Measurements from ENCODE around the gene EPB41L4A.

The EPB41L4A gene

DNA sequence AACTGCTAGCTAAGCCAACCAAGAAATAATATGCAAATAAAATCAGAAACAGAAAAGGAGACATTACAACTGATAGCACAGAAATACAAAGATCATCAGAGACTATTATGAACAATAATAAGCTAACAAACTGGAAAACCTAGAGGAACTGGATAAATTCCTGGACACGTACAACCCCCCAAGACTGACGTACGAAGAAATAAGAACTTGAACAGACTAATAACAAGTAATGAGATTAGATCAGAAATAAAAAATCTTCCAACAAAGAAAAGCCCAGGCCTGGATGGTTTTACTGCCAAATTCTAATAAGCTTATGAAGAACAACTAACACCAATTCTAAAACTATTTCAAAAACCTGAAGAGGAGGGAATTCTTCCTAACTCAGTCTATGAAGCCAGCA lies 67.9 kb downstream of the EPB41L4A start:
- no peak for DNase-seq

DNA sequence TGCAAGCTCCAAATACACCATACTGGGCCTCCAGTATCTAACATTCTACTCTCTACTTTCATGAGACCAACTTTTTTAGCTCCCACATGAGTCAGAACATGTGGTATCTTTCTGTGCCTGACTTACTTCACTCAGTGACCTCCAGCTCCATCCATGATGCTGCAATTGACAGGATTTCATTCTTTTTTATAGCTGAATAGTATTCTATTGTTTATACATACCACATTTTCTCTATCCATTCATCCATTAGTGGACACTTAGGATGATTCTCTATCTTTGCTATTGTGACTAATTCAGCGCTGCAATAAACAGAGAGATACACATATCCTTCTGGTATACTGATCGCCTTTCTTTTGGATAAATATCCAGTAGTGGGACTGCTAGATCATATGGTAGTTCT lies 68.5 kb downstream of the EPB41L4A start:
- DNase-seq: no peak

DNA sequence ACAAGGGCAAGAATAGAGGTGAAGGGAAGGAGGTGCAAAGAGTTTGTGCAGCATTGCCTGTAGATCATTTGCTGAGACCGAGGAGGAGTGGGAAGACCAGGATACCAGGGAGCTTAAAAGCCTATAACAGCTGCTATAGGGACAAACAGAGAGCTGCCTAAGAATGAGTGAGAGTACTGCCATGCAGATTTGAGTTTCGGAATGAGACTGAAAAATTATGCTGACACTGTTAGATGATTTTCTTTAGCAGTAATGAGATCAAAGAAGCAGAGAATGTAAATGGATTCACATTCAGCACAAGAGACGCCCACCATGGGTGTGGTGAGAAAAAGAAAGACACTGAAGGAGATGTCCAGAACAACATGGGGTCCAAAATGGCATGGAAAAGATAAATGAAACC lies 69.7 kb downstream of the EPB41L4A start:
- DNase-seq: no peak

DNA sequence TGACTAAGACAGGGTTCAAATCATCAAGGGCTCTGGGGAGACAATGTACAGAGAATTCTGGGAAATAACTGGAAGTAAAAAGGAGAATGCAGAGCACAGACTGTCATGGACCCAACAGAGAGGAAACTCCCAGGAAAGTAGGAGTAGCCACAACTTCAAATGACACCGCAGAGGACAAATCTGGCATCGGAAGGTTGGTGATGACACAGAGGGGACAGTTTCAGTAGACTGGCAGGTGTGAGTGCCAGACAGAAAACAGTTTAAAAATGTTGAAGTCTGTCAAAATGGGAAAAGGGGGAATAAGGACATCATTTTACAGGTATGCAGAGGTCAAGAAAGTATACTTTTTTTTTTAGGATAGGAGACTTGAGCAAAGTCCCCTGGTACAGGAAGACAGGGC lies 70.2 kb downstream of the EPB41L4A start:
- DNase-seq: no peak

DNA sequence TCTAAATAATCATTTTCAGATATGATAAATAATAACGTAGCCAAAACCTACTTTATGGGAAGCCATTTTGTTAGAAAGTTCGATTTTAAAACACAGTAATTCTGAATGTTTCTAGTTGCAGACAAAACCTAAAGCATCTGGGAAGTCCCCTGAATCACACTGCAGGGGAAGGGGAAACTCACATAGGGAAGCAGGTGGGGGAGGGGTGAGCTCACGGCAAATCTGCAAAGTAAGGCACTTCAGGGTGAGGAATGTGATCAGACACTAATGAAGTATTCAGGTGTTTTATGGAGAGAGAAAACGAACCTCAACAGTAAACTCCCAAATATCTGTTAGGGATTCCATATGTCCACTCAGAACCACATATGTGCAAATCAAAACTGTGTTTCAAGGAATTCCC lies 70.7 kb downstream of the EPB41L4A start:
- no peak for DNase-seq

DNA sequence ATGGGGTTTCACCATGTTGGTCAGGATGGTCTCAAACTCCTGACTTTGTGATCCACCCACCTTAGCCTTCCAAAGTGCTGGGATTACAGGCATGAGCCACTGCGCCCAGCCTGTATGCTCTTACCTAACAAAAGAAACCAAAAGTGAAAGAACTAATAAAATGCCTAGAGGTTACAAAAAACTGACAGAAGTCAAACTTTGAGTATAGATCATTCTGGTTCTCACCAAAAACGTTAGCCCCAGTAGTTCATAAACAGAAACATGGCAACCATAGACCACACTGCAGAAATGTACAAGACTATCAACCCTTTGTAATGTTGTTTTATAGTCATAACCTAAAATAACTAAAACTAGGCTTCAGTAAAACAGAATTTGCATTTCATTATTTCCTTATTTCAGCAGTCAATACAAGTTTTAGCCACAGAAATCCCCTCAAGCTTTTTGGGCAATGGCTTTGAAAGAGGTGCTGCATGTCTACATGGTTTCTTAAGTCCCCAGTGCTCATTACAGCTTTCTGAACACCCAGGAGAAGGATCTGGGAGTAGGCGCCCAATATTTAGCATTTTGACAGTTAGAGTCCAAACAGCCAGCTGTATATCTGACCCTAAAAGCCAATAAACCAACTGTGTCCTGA lies 72.5 kb downstream of the EPB41L4A start:
- DNase-seq: no peak

DNA sequence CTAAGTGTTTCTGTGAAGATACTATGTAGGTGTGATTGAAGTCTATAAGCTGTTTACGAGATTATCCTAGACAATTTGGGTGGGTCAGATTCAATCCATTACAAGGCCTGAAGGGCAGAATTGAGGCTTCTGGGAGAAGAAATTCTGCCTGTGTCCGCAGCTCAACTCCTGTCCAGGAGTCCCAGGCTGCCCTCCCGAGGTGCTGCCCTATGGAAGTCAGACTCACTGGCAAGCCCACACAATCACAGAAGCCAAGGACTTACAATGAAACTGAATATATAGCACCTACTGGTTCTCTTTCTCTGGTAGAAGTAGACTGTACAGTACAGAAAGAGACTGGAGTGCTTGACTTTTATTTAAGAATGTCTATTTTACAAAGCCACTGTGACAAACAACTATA lies 74.5 kb downstream of the EPB41L4A start:
- DNase-seq: no peak

DNA sequence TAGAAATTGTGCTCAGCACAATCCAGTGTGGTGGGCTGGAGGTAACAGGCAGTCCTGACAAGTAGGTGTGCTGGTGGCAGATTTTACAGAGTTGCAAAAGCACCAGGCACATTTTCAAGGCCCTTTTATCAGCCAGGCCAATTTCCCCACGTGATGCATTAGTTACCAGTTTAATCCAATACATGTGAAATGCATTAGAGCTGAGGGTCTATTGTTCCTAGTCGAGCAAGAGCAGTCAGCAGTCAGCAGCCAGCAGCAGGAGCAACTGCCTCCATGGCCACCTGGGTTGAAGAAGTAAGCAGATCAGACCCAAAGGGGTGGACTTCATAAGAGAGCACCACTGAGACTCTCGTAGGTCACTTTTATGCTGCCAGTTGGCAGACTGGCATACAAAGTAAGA lies 76.7 kb downstream of the EPB41L4A start:
- DNase-seq: no peak

DNA sequence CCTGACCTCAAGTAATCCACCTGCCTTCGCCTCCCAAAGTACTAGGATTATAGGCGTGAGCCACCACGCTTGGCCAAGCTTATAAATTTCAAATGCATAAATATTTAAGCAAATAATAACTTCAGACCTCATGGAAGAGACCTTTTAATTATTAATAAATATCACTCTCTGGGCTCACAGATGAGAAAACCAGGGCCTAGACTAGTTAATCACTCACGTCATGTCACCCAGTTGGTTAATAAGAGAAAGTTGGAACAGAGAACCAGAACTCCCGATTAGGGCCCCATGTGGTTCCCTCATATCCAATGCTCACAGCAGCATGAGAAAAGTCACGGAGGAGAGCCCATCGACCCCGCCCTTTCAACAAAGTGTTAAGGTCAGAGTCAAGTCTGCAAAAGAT lies 79.3 kb downstream of the EPB41L4A start:
- DNase-seq: no peak

DNA sequence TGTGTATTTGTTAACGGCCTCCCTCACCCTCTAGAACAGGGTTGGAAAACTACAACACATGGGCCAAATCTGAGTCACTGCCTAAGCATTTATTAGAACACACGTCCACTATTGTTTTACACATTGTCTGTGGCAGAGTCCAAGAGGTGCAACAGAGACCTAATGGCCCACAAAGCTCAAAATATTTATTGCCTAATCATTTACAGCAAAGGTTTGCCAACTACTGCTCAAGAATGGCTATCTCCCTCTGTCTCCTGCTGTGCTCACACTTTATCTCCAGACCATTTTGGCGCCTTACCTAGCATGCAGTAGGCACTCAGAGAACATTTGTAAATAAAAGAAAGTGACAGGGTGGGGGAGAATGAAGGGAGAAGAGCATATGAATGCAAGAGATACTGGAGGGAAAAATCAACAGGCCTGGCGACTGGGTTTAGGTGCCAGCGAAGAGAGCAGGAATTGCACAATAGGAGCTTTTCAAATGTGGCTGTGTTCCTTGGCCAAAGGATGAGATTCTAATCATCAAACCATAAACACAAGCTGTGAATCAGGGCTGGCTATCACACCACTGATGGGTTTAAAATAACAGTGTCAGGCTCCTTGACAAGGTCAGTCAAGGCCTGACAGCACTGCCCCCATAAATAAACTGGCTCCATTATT lies 80.3 kb downstream of the EPB41L4A start:
- DNase-seq: no peak

DNA sequence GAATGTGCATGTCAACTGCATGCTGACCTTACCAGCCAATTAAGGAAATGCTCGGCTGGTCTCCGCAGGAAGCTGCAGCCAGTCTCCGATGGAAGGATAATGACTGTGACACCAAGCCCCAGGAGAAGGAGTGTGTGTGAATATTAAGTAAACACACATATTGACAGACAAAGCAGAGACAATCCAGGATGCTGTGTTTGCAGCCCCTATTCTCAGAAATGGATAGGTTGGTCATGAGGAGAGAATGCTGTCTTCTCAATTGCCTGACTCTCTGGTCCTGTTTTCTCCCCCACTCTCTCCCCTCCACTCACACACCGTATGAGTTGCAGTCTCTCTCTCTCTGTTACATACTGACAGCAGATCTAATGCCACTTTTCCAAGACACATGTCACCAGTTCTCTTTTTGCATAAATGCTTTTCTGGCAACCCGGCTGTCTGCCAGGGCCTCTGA lies 85.7 kb downstream of the EPB41L4A start:
- no peak for DNase-seq

DNA sequence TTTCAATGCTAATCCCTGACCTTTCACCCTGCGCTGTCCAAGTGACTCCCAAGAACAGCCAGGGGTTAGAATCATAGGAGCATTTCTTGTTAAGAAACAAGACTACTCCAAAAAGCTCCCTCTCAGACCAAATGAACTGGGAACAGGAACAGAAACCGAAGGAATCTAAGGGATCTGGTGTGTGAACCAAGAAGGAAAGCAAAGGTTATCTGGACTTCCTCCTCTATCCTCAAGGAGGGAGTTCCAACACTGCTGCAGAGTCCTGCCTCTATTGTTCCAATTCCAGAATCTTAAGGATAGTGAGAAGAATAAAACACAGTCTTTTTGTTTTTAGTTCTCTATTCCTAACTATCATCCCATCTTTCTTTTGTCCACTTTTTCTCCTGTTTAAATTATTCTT lies 87.2 kb downstream of the EPB41L4A start:
- DNase-seq: no peak

DNA sequence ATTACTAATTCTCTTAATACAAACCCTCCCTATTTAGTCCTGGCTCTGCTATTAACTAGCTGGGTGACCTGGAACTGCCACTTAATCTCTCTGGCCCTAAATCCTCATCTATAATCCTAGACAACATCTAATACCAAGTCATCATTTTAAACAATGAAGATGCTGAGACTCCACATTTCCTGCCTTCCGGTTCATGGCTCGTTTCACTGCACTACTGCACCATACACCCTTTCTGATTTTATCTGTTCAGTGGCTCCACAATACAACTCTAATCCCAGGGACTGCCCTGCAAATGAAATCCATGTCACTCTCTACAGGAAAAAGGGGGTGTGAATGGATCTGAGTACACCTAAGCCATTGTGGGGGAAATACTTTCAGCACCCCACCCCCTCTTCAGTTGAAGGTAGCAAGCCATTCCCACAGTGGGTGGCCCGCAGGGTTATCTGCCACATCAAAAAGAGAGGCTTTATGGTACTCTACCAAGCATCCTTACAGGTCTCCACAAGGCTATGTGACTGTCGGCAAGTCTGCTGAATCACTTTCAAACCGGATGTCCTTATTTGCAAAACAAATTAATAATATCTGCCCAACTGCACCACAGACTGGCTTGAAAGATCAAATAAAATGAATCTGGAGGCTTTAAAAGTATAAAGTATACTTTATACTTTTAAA lies 89.5 kb downstream of the EPB41L4A start:
- DNase-seq: no peak

DNA sequence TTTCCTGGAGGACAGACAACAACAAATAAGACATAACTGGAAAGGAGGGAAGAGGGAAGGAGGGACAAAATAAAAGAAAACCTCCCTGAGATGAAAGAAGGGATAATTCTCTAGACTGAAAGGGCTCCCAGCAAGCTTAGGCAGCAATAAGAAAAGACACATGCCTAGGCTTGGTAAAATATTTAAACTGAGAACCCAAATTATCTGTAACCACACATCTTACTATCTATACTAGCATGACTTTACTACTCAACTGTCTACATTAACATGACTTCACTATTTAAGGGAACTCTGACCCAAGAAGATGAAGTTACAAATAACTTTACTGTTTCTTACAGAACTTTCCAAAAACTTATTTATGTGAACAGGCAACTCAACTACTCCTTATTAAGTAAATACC lies 95.9 kb downstream of the EPB41L4A start:
- DNase-seq: no peak

DNA sequence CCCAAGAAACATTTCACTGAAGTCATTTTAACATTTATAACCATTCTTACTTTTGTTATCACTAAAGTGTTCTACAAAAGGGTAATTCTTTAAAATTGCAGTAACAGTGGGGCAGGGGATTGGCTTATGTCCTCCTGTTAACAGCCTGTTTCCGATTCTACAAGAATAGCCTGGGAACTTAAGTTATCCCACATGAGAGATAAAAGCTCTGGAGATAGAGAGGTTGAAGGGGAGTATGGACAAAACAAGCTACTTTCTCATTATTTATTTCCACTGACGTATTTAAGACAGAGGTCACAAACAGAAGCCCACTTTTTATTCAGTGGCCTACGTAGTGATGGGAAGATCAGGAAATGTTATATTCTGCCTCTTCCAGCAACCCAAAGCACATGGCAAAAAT lies 98.7 kb downstream of the EPB41L4A start:
- DNase-seq: no peak

DNA sequence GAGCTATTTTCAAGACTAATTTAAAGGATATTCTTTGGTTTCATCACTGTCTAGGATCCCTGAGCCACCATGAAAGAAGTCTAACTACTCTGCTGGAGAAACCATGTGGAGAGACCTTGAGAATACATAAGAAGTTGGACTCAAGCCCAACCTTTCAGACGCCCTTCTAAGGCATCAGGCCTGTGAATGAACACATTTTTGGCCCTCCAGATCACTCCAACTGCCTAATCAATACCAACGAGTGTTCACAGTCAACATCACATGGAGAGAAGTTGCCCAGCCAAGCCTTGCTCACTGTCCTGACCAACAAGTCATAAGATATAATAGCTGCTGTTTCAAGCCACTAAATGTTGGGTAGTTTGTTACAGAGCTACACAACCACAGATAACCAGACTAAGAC lies 100.7 kb downstream of the EPB41L4A start:
- DNase-seq: no peak

DNA sequence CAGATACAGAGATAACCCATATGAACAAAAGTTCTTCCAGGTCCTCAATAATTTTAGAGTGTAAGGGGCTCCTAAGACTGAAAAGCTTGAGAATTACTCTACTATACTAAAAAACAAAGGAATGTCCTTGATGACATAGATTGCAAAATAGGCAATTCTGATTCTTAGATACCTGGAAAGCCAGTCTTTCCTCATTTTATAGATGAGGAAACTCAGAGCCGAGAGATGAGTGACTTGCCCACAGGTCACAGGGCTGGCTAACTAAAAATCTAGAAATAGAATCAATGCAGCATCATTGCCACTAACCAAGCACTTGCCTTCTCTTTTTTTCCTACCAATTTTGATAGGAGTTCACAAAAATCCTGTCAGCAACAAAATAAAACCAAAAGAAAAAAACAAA lies 101.2 kb downstream of the EPB41L4A start:
- DNase-seq: no peak

DNA sequence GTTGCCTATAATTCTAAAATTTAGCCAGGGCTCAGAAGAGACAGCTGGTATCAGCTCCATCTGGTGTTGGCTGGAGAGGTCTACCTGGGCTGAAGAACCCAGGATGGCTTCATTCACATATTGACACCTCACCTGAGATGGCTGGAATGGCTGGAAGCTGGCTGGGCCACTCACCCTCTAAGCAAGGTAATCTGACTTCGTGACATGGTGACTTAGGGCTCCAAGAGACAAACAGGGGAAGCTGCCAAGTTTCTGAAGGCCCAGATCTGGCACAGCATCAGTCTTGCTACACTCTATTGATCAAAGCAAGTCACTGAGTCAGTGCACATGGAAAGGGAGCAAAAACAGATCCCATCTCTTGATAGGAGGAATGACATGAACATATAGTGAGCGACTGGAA lies 102.3 kb downstream of the EPB41L4A start:
- no peak for DNase-seq

DNA sequence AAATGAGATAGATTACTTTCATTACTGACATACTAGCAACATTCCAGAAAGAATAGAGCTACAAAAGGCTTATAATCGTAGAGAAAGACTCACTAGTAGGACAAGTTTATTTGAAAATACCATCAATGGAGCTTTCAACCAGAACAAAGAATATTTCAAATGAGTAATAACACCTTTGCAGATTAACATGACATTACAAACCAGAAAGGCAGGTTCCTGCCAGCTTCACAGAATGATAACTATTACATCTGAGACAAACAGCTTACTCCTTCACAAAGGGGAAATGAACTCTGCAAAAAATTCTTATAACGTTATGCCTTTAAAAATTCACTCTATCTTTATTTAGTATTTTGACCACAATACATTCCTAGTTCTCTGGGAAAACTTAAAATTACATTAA lies 103.1 kb downstream of the EPB41L4A start:
- no peak for DNase-seq

DNA sequence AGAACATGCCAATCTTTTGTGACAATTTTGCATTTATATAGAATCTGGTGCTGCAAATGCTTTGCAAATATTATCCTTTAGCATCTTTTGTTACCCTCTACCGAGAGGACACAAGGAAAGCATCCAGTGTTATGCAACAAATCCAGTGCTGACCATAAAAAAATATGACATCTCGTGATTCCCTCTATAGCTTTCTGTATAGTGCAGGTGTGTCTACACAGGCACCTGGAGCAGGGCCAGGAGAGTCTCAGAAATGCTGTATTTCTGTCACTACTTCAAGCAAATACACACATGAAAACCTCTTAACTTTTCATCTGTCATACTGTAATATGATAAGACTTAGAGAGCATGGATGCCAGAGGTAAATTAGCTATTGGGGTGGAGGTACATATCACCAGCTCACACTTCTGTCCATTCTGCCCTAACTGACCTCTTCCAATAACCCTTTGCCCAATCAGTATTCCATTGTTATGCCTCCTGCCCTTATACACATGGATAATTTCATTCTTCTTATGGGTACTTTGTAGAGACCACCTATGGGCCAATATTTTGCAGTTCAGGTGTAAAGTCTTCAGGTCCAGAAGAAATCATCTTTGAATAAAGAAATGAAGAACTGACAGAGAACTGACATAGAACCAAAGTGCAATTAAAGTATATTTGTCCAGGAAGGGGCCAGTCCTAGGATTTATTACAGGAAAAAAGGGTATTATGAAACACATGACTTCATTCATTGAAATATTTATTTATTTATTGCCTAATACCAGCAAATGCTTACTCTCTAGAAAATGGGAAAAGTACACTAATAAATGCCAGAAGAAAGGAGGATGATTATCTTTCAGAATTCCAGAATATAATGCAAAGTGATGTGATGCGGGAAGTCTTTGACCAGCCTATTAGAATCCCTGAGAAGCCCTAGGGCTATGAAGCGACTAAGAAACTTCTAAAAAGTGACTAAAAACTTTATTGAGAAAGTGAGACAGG lies 106.5 kb downstream of the EPB41L4A start:
- no peak for DNase-seq

DNA sequence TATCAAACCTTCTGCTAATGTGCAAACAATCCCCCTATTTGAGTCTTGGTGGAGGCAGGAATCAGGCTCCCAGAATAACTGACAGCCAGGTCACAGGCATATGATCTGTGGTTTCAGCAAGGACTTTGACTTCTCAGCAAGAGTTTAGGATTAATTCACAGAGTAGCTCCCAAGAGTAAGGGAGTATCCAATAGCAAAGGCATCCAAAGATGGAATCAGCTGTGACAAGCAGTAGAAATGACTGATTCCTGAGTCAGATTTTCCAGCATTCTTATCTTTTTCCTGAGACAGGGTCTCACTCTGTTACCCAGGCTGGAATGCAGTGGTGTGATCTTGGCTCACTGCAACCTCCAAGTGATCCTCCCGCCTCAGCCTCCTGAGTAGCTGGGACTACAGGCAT lies 108.3 kb downstream of the EPB41L4A start:
- no peak for DNase-seq

DNA sequence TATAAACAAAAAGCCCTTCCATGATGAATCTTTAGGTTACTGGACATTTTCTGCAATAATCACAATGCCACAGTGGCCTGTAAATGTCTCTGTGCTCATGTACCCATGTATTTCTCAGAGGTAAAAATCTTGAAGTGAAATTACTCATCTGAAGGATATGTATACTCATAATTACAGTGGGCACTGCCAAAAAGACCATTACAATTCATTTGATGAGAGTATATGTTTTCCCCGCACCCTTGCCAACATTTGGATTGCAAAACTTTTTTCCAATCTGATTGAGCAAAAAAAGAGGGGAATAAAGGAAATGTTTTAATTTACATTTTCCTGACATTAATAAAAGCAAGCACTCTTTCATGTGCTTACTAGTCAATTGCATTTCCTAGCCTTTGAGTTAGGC lies 110.5 kb downstream of the EPB41L4A start:
- DNase-seq: no peak

DNA sequence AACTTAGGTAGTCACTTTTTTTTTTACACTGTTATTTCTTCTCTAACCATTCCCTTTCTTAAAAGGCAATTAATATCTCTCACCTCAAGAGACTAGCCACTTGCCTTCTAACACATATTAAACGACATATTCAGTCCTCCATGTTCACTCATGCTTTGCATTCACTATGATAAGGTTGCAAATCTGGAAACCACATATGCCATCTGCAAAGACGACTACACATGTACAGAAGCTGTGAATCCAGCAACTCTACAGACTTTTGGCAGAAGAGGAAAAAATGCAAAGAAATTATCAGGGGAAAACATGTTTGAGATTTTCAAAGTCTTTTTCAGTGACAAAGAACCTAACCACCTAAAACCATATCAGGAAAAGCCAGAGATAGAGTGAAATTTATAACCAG lies 112.1 kb downstream of the EPB41L4A start:
- DNase-seq: no peak

Data from stimulated activated naive CD4-positive, alpha-beta T cell treated with Interleukin-2 at 50 U/mL for 16 hours (primary cell).